Muscle layer of duodenum (tissue), 2 donors: ENCODE measurements around the gene FGGY.

ENCODE experiments used
- H3K27ac ChIP-seq: one replicate; pipeline ENCODE4 v1.7.0; 2013; ENCODE audit warnings: mild to moderate bottlenecking, low read length
- H3K27me3 ChIP-seq: one replicate; pipeline ENCODE4 v1.7.0; 2013; ENCODE audit warnings: low read depth, mild to moderate bottlenecking, control low read depth, low read length
- H3K36me3 ChIP-seq, 2 donors: one replicate each; pipeline ENCODE4 v1.7.0; 2013; ENCODE audit warnings: low read length in 2 of 2, control low read depth in 1 of 2, mild to moderate bottlenecking in 1 of 2; ENCODE audit not compliant: insufficient read depth in 2 of 2, control insufficient read depth in 1 of 2
- H3K4me1 ChIP-seq, 2 donors: one replicate each; pipeline ENCODE4 v1.7.0; 2013; ENCODE audit warnings: low read length in 2 of 2, mild to moderate bottlenecking in 2 of 2, control low read depth in 1 of 2, moderate library complexity in 1 of 2; ENCODE audit not compliant: insufficient read depth in 2 of 2, control insufficient read depth in 1 of 2
- H3K4me3 ChIP-seq, 2 donors: one replicate each; pipeline ENCODE4 v1.7.0; 2013; ENCODE audit warnings: low read length in 2 of 2, low read depth in 1 of 2, mild to moderate bottlenecking in 1 of 2
- H3K9me3 ChIP-seq, 2 donors: one replicate each; pipeline ENCODE4 v1.7.0; 2013; ENCODE audit warnings: low read length in 2 of 2, control low read depth in 1 of 2, mild to moderate bottlenecking in 1 of 2; ENCODE audit not compliant: control insufficient read depth in 1 of 2
- donor health status: healthy.

FGGY gene

DNA sequence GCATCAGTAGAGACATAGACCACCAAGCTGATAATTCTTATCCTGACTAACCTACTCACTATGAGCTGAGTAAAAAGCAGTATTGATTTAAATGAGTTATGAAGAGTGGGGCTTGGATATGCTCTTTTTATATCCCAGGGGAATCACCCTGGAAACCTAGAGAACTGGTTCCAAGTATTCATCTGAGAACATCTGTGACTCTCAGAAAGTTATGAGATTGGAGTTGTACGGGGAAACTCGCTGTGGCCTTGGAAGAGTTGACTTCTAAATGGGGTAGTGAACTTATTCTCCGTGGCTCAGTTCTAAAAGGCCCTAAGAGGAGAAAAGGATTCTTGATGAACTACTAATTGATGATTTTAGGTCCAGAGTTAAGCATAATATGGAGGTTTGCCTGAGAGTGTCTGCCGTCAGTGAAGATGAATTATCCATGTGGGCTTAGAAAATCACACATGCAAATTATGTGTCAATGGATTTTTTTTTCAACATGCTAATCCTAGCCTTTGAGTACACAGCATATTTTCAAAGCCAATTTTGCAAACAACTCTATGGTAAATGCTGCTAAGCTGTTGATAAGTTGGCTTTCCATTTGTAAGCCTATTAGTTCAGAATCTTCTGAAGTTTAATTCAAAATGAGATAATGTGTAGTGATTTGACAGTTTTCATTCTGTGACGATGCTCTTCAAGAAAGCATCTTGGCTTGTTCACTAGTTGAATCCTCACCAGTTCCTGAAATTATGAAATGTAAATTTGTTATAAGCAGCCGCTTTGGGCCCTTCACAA is 122.7 kb downstream of the FGGY start:
- H3K27me3 ChIP-seq, result no peaks in the 10 kb centered on the region
- H3K27ac ChIP-seq, result no peak overlapping the region
- H3K4me3 ChIP-seq, result no peak overlapping the region
- peaks cover 5 to 11% of the 10 kb centered on the region in 2 donors for H3K4me1 ChIP-seq
- no peaks in the 10 kb centered on the region for H3K9me3 ChIP-seq
- no peaks in the 10 kb centered on the region for H3K36me3 ChIP-seq

DNA sequence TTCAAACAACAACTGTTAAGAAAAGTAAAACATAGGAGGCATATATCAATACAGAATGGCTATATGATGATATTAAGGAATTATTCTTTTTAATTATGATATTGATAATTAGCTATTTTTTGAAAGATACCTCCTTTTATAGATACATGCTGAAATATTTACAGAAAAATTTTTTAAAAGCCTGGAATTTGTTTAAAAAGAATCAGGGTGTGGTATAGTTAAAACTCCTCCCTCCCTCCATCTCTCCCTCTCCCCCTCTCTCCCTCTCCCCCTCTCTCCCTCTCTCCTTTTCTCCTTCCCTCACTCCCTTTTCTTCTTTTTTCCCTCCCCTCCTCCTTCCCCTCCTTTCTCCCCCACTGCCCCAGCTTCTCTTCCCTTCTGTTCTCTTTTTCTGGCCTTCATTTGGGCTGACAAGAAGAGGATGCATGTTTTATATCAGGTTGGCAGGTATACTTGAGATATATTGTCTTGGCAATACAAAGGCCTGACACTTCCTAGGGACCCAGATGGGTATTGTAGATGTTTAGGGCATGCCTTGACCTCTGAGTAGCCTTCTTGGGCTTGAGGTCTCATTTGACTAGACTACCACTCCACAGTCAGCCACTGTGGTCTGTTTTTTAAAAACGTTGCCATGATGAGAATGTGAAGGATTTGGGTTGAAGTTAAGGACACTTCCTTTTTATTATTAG is 124.5 kb downstream of the FGGY start:
- Histone ChIP-seq H3K4me1 (peaks cover 5 to 11% of the 10 kb centered on the region in 2 donors), H3K9me3 (no peaks in the 10 kb centered on the region), H3K27me3 (no peaks in the 10 kb centered on the region), H3K36me3 (no peaks in the 10 kb centered on the region), H3K27ac (no peak overlapping the region), H3K4me3 (no peak overlapping the region)

DNA sequence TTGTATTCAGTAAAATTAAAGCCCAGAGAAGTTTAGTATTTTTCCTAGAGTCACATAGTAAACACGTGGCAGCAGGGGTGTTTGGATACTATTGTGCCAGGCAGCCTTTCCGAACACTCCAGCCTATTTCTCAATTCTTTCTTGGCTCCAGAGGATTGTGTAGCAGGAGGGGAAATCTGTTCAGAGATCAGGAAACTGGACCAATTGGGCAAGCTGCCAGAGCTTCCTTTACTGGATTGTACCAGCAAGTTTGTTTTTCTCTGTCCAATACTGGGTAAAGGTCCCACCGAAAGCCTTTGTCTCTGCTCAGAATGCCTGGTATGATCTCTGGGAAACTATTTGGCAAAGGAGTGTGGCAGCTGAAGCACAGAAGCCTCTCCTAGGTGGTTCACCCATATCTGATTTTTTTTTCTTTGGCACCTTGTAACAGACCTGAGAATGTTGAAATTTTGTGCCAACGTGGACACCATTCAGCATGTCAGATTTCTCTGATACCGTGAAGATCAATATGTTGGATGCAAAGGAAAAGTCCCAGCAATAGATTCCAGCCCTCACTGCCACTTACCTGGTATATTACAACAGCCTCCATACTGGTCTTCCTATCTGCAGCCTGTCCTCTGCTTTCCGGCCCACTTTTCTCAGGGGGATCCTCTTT is 126.2 kb downstream of the FGGY start:
- Histone ChIP-seq H3K27me3 (no peaks in the 10 kb centered on the region), H3K4me3 (no peak overlapping the region), H3K4me1 (peaks cover 5 to 11% of the 10 kb centered on the region in 2 donors), H3K36me3 (no peaks in the 10 kb centered on the region), H3K27ac (no peak overlapping the region), H3K9me3 (no peaks in the 10 kb centered on the region)

DNA sequence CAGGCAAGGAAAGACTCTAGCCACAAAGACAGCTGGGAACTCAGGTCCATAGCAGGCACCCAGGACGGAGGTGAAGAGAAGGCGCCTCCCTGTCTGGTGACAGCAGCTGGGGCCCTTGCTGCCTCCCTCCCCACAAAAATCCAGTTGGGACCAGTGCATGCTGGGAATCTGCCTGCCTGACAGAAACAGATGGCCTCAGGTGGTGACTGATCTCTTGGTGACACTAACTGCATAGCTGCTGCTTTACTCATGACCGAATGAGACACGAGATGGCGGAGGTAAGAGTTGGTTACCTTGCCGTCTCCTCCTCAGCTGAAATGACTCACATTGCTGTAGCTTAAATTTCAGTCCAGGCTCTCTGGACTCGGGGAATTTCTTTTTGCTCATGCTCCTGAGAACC is 130.3 kb downstream of the FGGY start:
- Histone ChIP-seq H3K27me3 (no peaks in the 10 kb centered on the region), H3K36me3 (no peaks in the 10 kb centered on the region), H3K4me1 (peaks cover 5 to 6% of the 10 kb centered on the region in 2 donors), H3K27ac (no peak overlapping the region), H3K4me3 (no peak overlapping the region), H3K9me3 (no peaks in the 10 kb centered on the region)

DNA sequence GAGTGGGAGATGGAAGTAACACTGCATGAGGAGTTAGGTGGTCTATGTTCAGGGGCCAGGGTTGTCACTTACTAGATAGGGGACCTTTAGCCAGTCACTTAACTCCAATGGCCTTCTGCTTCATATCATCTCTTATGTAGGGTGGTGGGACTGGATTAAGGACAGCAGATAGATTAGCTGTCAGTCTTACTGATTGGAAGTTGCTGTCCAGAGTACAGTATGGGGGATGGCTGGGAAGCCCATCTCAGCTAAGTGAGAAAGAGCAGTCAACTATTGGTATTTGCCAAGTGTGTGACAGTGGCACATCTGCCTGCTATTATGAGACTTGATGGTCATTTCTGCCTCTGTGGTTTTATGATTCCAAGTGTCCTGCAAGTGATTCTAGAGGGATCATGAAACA is 130.9 kb downstream of the FGGY start:
- H3K36me3 ChIP-seq, result no peaks in the 10 kb centered on the region
- no peak overlapping the region for H3K4me3 ChIP-seq
- no peak overlapping the region for H3K27ac ChIP-seq
- H3K4me1 ChIP-seq, result peaks cover 3 to 10% of the 10 kb centered on the region in 2 donors
- no peaks in the 10 kb centered on the region for H3K9me3 ChIP-seq
- H3K27me3 ChIP-seq, result no peaks in the 10 kb centered on the region

DNA sequence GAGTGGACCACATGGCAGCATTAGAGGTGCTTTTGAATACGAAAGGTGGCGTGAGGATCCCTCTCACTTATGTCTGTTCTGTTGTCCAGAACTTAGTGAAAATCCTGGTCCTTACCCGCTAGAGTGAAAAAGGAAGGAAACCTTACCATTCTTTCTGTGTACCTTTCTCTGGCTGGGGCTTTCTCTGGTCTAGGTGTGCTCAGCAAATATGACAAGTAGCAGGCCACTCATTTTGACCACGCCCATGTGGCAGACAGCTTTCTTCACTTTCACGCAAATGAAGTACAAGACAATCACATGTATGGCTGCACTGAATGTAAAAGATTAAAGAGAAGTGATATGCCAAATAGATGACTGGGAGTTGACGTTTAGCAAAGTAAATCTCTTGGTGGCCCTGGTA is 131.9 kb downstream of the FGGY start:
- H3K4me3 ChIP-seq, result no peak overlapping the region
- no peak overlapping the region for H3K27ac ChIP-seq
- H3K4me1 ChIP-seq, result peaks cover 0 to 6% of the 10 kb centered on the region in 2 donors
- no peaks in the 10 kb centered on the region for H3K27me3 ChIP-seq
- no peaks in the 10 kb centered on the region for H3K9me3 ChIP-seq
- H3K36me3 ChIP-seq, result no peaks in the 10 kb centered on the region

DNA sequence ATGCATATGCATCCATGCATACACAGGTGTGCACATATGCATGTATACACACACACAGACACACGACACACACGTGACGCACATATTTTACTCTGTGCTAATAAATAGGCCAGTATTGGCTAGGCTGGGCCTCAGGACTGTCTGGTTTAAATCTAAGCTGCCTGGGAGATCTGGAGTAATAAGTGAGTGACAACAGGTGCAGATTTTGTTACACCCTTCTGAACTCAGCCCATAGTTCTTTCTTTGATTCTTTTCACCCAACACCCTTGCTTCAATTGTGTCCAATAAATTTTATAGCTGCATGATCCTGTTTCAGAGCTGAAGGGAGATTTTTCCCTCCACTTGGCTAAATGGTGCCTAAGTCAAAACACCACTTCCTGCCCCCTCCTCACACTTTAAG is 132.8 kb downstream of the FGGY start:
- no peaks in the 10 kb centered on the region for H3K9me3 ChIP-seq
- no peaks in the 10 kb centered on the region for H3K36me3 ChIP-seq
- H3K27me3 ChIP-seq, result no peaks in the 10 kb centered on the region
- no peak overlapping the region for H3K27ac ChIP-seq
- H3K4me1 ChIP-seq, result peaks cover 0 to 6% of the 10 kb centered on the region in 2 donors
- no peak overlapping the region for H3K4me3 ChIP-seq

DNA sequence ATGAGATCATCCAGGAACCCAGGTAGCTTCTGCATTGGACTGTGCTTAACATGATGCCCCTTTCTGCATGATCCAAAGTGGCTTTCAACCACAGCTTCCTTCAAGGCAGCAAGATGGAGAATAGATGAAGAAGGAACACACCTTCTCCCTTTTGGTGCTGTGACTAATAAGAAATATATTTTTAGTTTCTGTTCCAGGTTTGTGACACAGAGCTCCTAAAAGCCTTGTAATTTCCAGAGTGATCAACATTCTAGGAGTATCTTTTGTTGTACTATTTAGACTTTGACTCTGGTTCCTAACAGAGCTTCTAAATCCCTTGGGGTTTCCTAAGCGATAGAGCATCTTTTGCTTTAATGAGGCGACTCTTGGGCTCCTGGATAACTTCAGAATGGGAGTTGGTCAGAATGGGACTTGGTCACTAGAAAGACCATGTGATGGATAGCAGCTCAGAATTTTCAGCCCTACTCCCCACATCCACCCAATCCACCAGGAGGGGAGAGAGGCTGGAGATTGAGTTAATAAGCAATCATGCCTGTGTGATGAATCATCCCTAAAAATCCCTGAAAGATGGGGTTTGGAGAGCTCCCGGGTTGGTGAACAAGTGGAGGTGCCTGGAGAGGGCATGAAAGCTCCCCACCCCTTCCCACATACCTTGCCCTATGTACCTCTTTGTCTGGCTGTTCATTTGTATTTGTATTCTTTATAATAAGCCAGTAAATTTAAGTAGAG is 134.8 kb downstream of the FGGY start:
- no peak overlapping the region for H3K27ac ChIP-seq
- no peak overlapping the region for H3K4me3 ChIP-seq
- peaks cover 0 to 6% of the 10 kb centered on the region in 2 donors for H3K4me1 ChIP-seq
- no peaks in the 10 kb centered on the region for H3K27me3 ChIP-seq
- no peaks in the 10 kb centered on the region for H3K9me3 ChIP-seq
- no peaks in the 10 kb centered on the region for H3K36me3 ChIP-seq

DNA sequence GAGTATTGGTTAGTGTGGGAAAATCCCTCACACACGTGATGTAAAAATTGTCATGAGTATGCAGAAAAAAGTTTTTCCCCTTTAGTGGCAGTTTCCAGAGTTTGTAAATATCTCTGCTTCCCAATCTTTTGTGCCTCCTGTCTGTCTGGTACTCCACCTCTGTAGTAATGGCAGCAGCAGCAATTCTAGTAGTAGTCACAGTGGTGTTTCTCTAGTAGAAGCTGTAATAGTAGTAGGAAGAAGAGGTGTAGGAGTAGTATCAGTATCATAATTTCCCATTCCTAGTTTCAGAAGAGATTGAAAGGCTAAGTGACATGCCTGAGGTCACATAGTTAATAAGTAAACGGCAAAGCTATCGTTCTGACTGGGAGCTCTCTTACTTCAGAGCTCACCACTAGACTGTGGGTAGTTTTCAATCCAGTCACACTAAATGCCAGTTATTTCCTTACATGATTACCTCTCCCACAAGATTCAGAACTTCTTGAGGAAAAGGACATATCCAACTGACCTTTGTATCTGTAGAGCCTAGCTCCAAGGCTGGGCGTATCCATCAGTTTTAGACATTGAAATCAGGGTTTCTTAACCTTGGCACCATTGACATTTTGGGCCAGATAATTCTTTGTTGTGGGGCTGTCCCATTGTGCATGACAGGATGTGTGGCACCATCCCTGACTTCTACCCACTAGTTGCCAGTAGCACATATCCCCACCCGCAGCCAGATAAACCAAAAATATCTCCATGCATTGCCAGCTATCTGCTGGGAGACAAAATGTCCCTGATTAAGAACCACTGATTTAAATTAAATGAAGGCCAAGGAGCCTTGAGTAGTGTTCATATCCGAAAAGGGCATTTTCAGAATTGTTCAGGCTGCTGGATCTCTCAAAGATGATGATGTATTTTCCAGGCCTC is 135.9 kb downstream of the FGGY start:
- Histone ChIP-seq H3K9me3 (no peaks in the 10 kb centered on the region), H3K27me3 (no peaks in the 10 kb centered on the region), H3K4me1 (peaks cover under 1 to 6% of the 10 kb centered on the region in 2 donors), H3K4me3 (no peak overlapping the region), H3K27ac (no peak overlapping the region), H3K36me3 (no peaks in the 10 kb centered on the region)

DNA sequence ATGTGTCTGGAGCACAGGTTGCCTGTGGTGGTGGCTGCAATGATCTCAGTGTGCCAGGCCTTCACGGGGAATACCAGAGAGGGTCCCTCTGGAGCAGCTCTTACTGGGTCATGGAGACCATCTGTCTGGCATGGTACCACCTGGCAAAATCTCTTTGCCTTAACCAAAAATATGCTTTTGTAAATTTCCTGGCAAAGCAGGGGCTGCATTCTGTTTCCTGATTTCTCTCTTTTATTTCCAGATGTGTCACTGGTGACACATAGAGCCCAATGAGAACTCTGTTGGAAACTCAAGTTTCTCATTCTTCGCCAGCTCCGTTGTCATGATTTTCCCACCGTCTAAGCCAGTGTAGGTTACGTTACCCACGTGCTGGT is 136.5 kb downstream of the FGGY start:
- H3K27ac ChIP-seq, result no peak overlapping the region
- H3K9me3 ChIP-seq, result no peaks in the 10 kb centered on the region
- no peaks in the 10 kb centered on the region for H3K27me3 ChIP-seq
- H3K36me3 ChIP-seq, result no peaks in the 10 kb centered on the region
- H3K4me1 ChIP-seq, result peaks cover 4 to 6% of the 10 kb centered on the region in 2 donors
- no peak overlapping the region for H3K4me3 ChIP-seq
